Suprapubic skin (tissue), 3 donors: ENCODE measurements around the gene RPS6KA2.

ENCODE experiments used
- POLR2A ChIP-seq, 2 donors: fragments of 450-650 bp; IDR thresholded peaks; one replicate each; pipeline ENCODE4 v1.6.1; 2017; ENCODE audit warnings: antibody characterized with exemption in 2 of 2, mild to moderate bottlenecking in 2 of 2, moderate library complexity in 2 of 2
- TF ChIP-seq, protein P1 (sequence below), 2 donors: fragments of 200-600 bp in 1 of 2; fragments of 450-650 bp in 1 of 2; sonication (generic) in 1 of 2; IDR thresholded peaks; one replicate each; pipeline ENCODE4 v1.5.1; 2016 to 2019; ENCODE audit warnings: antibody characterized with exemption in 2 of 2, mild to moderate bottlenecking in 1 of 2, moderate library complexity in 1 of 2

DNA sequence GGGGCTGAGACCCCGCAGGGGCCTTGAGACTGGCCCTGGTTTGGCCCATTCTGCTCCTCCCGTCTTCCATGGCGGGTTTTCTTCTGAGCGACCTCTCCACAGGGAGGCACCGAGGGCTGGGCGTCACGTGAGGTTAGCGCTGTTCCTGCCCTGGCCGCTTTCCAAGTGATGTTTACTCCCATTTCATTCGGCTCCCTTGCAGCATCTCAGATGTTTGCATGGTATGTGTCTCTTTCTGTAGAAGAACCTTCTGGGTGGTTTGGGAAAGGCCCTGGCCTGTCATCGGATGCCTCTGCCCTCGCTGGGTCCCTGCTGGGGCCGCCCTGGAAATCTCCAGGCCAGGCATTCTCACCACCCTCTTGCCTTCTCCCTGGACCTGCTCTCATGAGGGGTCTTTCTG is 57.8 kb downstream of the RPS6KA2 start:
- TF ChIP-seq, protein P1, sequence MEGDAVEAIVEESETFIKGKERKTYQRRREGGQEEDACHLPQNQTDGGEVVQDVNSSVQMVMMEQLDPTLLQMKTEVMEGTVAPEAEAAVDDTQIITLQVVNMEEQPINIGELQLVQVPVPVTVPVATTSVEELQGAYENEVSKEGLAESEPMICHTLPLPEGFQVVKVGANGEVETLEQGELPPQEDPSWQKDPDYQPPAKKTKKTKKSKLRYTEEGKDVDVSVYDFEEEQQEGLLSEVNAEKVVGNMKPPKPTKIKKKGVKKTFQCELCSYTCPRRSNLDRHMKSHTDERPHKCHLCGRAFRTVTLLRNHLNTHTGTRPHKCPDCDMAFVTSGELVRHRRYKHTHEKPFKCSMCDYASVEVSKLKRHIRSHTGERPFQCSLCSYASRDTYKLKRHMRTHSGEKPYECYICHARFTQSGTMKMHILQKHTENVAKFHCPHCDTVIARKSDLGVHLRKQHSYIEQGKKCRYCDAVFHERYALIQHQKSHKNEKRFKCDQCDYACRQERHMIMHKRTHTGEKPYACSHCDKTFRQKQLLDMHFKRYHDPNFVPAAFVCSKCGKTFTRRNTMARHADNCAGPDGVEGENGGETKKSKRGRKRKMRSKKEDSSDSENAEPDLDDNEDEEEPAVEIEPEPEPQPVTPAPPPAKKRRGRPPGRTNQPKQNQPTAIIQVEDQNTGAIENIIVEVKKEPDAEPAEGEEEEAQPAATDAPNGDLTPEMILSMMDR (IDR thresholded peaks at IDR 0.05), result no peak
- TF ChIP-seq POLR2A (IDR thresholded peaks at IDR 0.05), result no peak
